K562 (cell line): ENCODE data around the gene SLC9A7. TPM values are rescaled to one million over a fixed set of nuclear protein-coding genes. Genes with fewer than 3 reads are reported as not detected.
"Not testable (repeated sequence)": the region's sequence is repeated elsewhere in the genome, so short reads cannot be mapped to it uniquely, and the experiment has no call there.

Experiments used
- ATAC-seq: fragments of 200-7000 bp; cut with Tn5 transposase; 3 replicates; pipeline ENCODE4 v1.9.1; 2020; ENCODE audit warnings: moderate library complexity
- BruUV-seq: library from RNA; stranded (reverse); fragments of 400-500 nt; replicated peaks from 2 replicates; lab custom pipeline; 2021; lab: Mats Ljungman, UMichigan
- CTCF ChIA-PET: fragments of 300-600 bp; formaldehyde crosslinking; extraction: SDS; loops from one replicate; lab custom pipeline; 2021; ENCODE audit warnings: low intra/inter-chr PET ratio; lab: Yijun Ruan, JAX
- POLR2A ChIA-PET: fragments of 300-600, 350-650 bp; sonication (Branson Sonifier 250); formaldehyde crosslinking; extraction: SDS; loops from one replicate; lab custom pipeline; 2021; ENCODE audit warnings: antibody characterized with exemption, inconsistent platforms; lab: Yijun Ruan, JAX
- DNase-seq, 4 experiments: peaks; one replicate each; pipeline versions ENCODE4 v3.0.0 to v3.0.0-alpha.2; 2011 to 2018; ENCODE audit warnings: low spot score in 3 of 4, mixed read lengths in 3 of 4; ENCODE audit errors: extremely low read depth in 1 of 4
- FAIRE-seq: peaks from 2 replicates; lab custom pipeline; 2011; peaks lifted over from hg19 to GRCh38; lab: Jason Lieb, UNC
- H2AFZ ChIP-seq: 2 replicates; pipeline ENCODE4 v1.6.0; 2011; ENCODE audit warnings: low read depth, low read length, control low read depth, inconsistent platforms
- H3K27ac ChIP-seq: fragments of 200-600 bp; 3 replicates; pipeline ENCODE4 v1.8.0; 2011; ENCODE audit warnings: low read depth, mild to moderate bottlenecking, control low read depth, inconsistent platforms, low read length, moderate library complexity, mixed read lengths; ENCODE audit errors: extremely low read depth
- H3K27me3 ChIP-seq, 2 experiments: fragments of 300-600 bp in 1 of 2; 2 replicates in 1 of 2; 3 replicates in 1 of 2; pipeline versions ENCODE4 v1.6.0 to v1.8.0; 2011; ENCODE audit warnings: inconsistent platforms in 2 of 2, low read length in 2 of 2, mild to moderate bottlenecking in 1 of 2, mixed read lengths in 1 of 2, moderate library complexity in 1 of 2; ENCODE audit not compliant: control insufficient read depth in 2 of 2, insufficient read depth in 2 of 2
- H3K36me3 ChIP-seq: fragments of 300-600 bp; 3 replicates; pipeline ENCODE4 v1.8.0; 2011; ENCODE audit warnings: mild to moderate bottlenecking, low read length, inconsistent platforms; ENCODE audit not compliant: control insufficient read depth, insufficient read depth
- H3K4me1 ChIP-seq, 2 experiments: fragments of 200-600 bp in 1 of 2; replicated peaks in 1 of 2; 2 replicates in 1 of 2; 3 replicates in 1 of 2; pipeline versions ENCODE4 v1.5.1 to v1.8.0; 2011; ENCODE audit warnings: inconsistent platforms in 2 of 2, low read length in 2 of 2, mild to moderate bottlenecking in 1 of 2, mixed read lengths in 1 of 2, moderate library complexity in 1 of 2; ENCODE audit not compliant: control insufficient read depth in 2 of 2, insufficient read depth in 2 of 2
- H3K4me2 ChIP-seq: 2 replicates; pipeline ENCODE4 v1.6.1; 2011; ENCODE audit warnings: low read length, control low read depth, inconsistent platforms, mixed read lengths; ENCODE audit not compliant: insufficient read depth
- H3K4me3 ChIP-seq: fragments of 200-600 bp; sonication (generic), shearing (Covaris generic); 2 replicates; pipeline ENCODE4 v1.5.1; 2016; ENCODE audit warnings: control low read depth, inconsistent platforms
- H3K79me2 ChIP-seq: fragments of 200-600 bp; 3 replicates; pipeline ENCODE4 v1.8.0; 2011; ENCODE audit warnings: low read length, inconsistent platforms; ENCODE audit not compliant: control insufficient read depth, insufficient read depth
- H3K9ac ChIP-seq, 2 experiments: 2 replicates each; pipeline versions ENCODE4 v1.6.0 to v1.6.1; 2011; ENCODE audit warnings: low read depth in 2 of 2, low read length in 2 of 2, control low read depth in 1 of 2, inconsistent platforms in 1 of 2, mild to moderate bottlenecking in 1 of 2, mixed read lengths in 1 of 2; ENCODE audit not compliant: insufficient read depth in 1 of 2
- H3K9me1 ChIP-seq: one replicate; pipeline ENCODE4 v1.6.0; 2011; ENCODE audit warnings: inconsistent platforms, mild to moderate bottlenecking, low read length, moderate library complexity; ENCODE audit not compliant: control insufficient read depth, insufficient read depth
- H3K9me3 ChIP-seq: replicated peaks from 2 replicates; pipeline ENCODE4 v1.5.1; 2011; ENCODE audit warnings: low read depth, low read length, inconsistent platforms; ENCODE audit not compliant: control insufficient read depth, insufficient read depth
- H4K20me1 ChIP-seq: replicated peaks from 2 replicates; pipeline ENCODE4 v1.6.1; 2011; ENCODE audit warnings: low read length, inconsistent platforms, mixed read lengths; ENCODE audit not compliant: control insufficient read depth, insufficient read depth
- ILF3 ChIP-seq: fragments of 450-650 bp; IDR thresholded peaks from 2 replicates; pipeline ENCODE4 v1.6.1; 2018; ENCODE audit warnings: antibody characterized with exemption, mild to moderate bottlenecking, moderate library complexity, borderline replicate concordance
- JUN ChIP-seq, 2 experiments: sonication (generic) in 1 of 2; formaldehyde crosslinking in 1 of 2; IDR thresholded peaks; 2 replicates each; pipeline versions ENCODE4 v1.6.1 to v1.8.0; 2012 to 2022; ENCODE audit warnings: borderline replicate concordance in 2 of 2, mild to moderate bottlenecking in 2 of 2, improper control_type of control experiment in 1 of 2, low read depth in 1 of 2, low read length in 1 of 2, missing genetic modification reagents in 1 of 2
- LCOR ChIP-seq: sonication (generic); formaldehyde crosslinking; IDR thresholded peaks from 2 replicates; pipeline ENCODE4 v1.8.0; 2022; ENCODE audit warnings: mild to moderate bottlenecking, missing genetic modification reagents
- NR2C2 ChIP-seq, 2 experiments: fragments of 200-800 bp in 1 of 2; sonication (Bioruptor generic) in 1 of 2; sonication (generic) in 1 of 2; formaldehyde crosslinking in 1 of 2; IDR thresholded peaks; 2 replicates each; pipeline versions ENCODE4 v1.6.1 to v1.8.0; 2016 to 2022; ENCODE audit warnings: mild to moderate bottlenecking in 1 of 2, missing compliant biosample characterization in 1 of 2, missing genetic modification characterization in 1 of 2, missing genetic modification reagents in 1 of 2
- PHF20 ChIP-seq: fragments of 450-650 bp; IDR thresholded peaks from 2 replicates; pipeline ENCODE4 v1.6.1; 2018; ENCODE audit not compliant: partially characterized antibody
- POLR2AphosphoS5 ChIP-seq: IDR thresholded peaks from 2 replicates; pipeline ENCODE4 v1.6.1; 2011; ENCODE audit warnings: mild to moderate bottlenecking, low read depth, low read length, moderate library complexity; ENCODE audit not compliant: control insufficient read depth, insufficient read depth
- POLR3A ChIP-seq: IDR thresholded peaks from 2 replicates; pipeline ENCODE4 v1.6.1; 2011; ENCODE audit warnings: borderline replicate concordance, mild to moderate bottlenecking, moderate library complexity; ENCODE audit not compliant: insufficient read length, insufficient read depth; ENCODE audit errors: extremely low read depth
- PURB ChIP-seq: sonication (generic); formaldehyde crosslinking; IDR thresholded peaks from 2 replicates; pipeline ENCODE4 v1.9.0; 2021; ENCODE audit warnings: low read depth, mild to moderate bottlenecking, missing genetic modification reagents
- SAFB ChIP-seq: fragments of 200-400 bp; formaldehyde crosslinking; IDR thresholded peaks from 2 replicates; pipeline ENCODE4 v1.6.1; 2017; ENCODE audit warnings: low read depth, low read length, borderline replicate concordance
- TCF7L2 ChIP-seq: fragments of 150-350 bp; IDR thresholded peaks from 2 replicates; pipeline ENCODE4 v1.6.1; 2016; ENCODE audit warnings: low read depth, mild to moderate bottlenecking, low read length, moderate library complexity
- U2AF2 ChIP-seq: fragments of 200-400 bp; formaldehyde crosslinking; optimal IDR thresholded peaks from 2 replicates; pipeline ENCODE3; 2017; ENCODE audit warnings: low read depth, mild to moderate bottlenecking, low read length
- ZNF174 ChIP-seq: fragments of 250-450 bp; sonication (Bioruptor Pico); IDR thresholded peaks from 2 replicates; pipeline ENCODE4 v1.4.0; 2020; ENCODE audit warnings: mild to moderate bottlenecking
- ZNF282 ChIP-seq: sonication (generic); formaldehyde crosslinking; IDR thresholded peaks from 2 replicates; pipeline ENCODE4 v1.8.1; 2023; ENCODE audit warnings: missing genetic modification reagents
- WGBS: fragments of 100-300 bp; shearing (Covaris generic); methylation state at CpG from one replicate; pipeline ENCODE4 v1.1.6; 2016; ENCODE audit warnings: low coverage, mixed read lengths; ENCODE audit not compliant: insufficient coverage; ENCODE audit errors: missing lambda C conversion rate; 5-methylcytosine and 5-hydroxymethylcytosine counted together
- in situ Hi-C: fragments of 300-500 bp; cut with MboI; formaldehyde crosslinking; loops from 4 replicates; pipeline ENCODE4 v1.15.0; 2018; ENCODE audit warnings: inconsistent platforms, mixed read lengths
- intact Hi-C: fragments of 100-400 bp; cut with micrococcal nuclease; formaldehyde crosslinking; loops from 2 replicates; pipeline ENCODE4 v1.14.2; 2022
- polyA plus RNA-seq, 8 experiments: library from polyadenylated mRNA; depleted of rRNA in 4 of 8; stranded (reverse) in 5 of 8; unstranded in 3 of 8; fragments of >200 nt; fragmentation: Nextera tagmentation in 2 of 8; fragmentation: Illumina TruSeq in 1 of 8; extraction: Ambion mirVana in 2 of 8; extraction: Trizol in 1 of 8; gene quantifications; 2 replicates each; pipeline versions ENCODE4 v1.2.1 to v1.2.3, GENCODE V29; 2011 to 2014; ENCODE audit warnings: inconsistent platforms in 1 of 8, missing spikeins in 1 of 8
- total RNA-seq, 7 experiments: library from RNA; depleted of rRNA in 6 of 7; stranded (reverse); fragments of >200 nt in 6 of 7; fragmentation: Illumina TruSeq in 2 of 7; extraction: Trizol in 2 of 7; gene quantifications; 2 replicates each; pipeline versions ENCODE4 v1.2.1 to v1.2.3, GENCODE V29; 2011 to 2021; ENCODE audit warnings: low replicate concordance in 1 of 7

Gene SLC9A7
- total and polyA plus RNA-seq, 9 of the 15 experiments (the other 6 are each of a cell fraction or from before 2014, with no cell fraction given) = 0.04 to 0.13 (median 0.09) TPM; not detected in 5

DNA sequence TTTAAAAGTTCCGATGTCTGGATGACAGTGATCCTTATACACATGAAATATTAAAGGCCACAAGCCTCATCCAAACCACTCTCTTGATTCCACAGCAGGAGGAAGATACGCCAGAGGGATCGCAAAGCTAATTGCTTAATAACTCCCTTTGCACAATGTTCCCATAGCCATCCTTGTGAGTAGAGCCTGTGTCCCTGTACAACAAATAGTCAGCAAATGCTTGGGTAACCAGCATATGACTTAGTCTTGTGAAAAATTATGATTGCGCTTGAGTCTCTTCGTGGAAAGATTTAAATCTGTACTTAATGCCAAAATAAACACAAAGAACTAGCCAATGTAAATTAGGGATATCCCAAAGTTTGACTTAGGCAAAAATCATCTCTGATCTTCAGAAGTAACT, 31.5 kb downstream of the SLC9A7 start (continued):
- no peak for TF ChIP-seq PHF20

DNA sequence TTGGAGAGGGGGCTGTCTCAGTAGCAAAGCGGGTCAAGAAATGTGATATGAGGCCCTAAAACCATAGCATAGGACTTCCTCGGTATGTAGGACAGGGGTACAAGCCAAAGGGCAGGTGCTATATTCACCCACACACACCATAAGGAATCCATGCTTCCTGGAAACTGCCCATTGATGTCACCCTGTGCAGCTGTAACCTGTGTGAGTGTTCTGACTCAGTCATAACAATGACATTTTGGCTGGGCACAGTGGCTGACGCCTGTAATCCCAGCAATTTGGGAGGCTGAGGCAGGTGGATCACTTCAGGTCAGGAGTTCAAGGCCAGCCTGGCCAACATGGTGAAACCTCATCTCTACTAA, 35.4 kb downstream of the SLC9A7 start:
- H3K9ac ChIP-seq, intact Hi-C loops, H4K20me1 ChIP-seq, H3K79me2 ChIP-seq, in situ Hi-C loops, H3K27me3 ChIP-seq, CTCF ChIA-PET, H3K4me1 ChIP-seq, H3K27ac ChIP-seq, H2AFZ ChIP-seq, H3K4me2 ChIP-seq, POLR2A ChIA-PET, FAIRE-seq, BruUV-seq, H3K4me3 ChIP-seq, ATAC-seq, DNase-seq, H3K9me1 ChIP-seq, H3K9me3 ChIP-seq, H3K36me3 ChIP-seq: not testable (repeated sequence)
- 0% methylated on average over 3 of the region's 3 CpGs for WGBS

DNA sequence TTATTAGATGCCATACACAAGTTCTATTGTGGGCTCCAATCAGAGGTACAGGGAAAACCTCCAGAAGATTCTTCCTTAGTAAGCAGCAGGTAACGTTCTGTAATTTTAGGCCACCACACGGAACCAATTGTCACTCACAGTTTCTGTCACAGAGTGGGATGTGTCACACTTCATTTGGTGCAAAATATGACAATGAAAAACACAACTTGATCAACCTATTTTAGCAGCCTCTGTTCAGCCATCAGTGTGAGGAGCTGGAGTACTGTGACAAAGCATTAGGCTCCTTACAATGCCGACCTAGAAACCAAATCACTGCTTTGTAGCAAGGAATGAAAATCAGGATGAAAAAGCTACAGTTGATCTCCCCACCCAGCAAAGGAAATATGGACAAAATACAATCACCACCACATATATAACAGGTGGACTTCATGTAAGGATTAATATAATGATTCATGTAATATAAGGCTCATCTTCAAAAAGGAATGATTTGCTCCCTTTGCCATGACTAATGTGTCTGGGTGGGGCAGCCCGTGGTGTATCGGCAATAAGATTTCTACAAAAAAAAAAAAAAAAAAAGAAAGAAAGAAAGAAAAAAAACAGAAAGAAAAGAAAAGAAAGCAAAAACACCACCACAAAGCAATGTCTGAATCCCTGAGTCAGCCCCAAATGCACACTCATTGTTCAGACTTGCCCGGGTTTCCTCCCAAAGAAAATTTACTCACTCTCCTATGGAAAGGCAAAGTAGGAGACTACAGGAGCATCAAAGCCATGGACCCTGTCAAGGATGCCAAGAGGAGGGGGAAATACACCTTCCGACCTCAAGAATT, 36.0 kb downstream of the SLC9A7 start:
- Histone ChIP-seq H3K79me2 (no peaks in the 10 kb centered on the region), H3K4me2 (no peak overlapping the region)
- TF ChIP-seq ZNF174 (CRISPR knock-in tag) (no peak), PURB (CRISPR knock-in tag) (no peak), ZNF282 (CRISPR knock-in tag) (no peak), NR2C2 (CRISPR knock-in tag; IDR thresholded peaks at IDR 0.05) (no peak), NR2C2 (tag; IDR thresholded peaks at IDR 0.05) (no peak), SAFB (no peak), ILF3 (no peak), TCF7L2 (no peak), JUN (IDR thresholded peaks at IDR 0.05; ENCODE audit: borderline replicate concordance, low read depth, low read length) (no peak), JUN (CRISPR knock-in tag; IDR thresholded peaks at IDR 0.05; ENCODE audit: borderline replicate concordance) (no peak), POLR2AphosphoS5 (no peak), U2AF2 (no peak), POLR3A (no peak), LCOR (CRISPR knock-in tag) (no peak)

More for the DNA sequence above, 36.0 kb downstream of the SLC9A7 start:
- WGBS = 0% methylated on average over 5 of the region's 7 CpGs
- peaks cover 0 to 5% of the 10 kb centered on the region in 2 experiments; a peak in 1 of 5 replicates for H3K27me3 ChIP-seq
- no peaks in the 10 kb centered on the region for H3K4me1 ChIP-seq
- intact Hi-C loops (no loop called here), in situ Hi-C loops (no loop called here)
- CTCF ChIA-PET = no interaction called here
- no peaks in the 10 kb centered on the region for H3K9me1 ChIP-seq
- no peak overlapping the region for H3K27ac ChIP-seq
- ATAC-seq (no peak), DNase-seq (no peak), FAIRE-seq (no peak)
- H4K20me1 ChIP-seq = no peaks in the 10 kb centered on the region
- no TSS peak for BruUV-seq
- H3K36me3 ChIP-seq = no peaks in the 10 kb centered on the region
- H3K4me3 ChIP-seq = no peak overlapping the region
- H3K9ac ChIP-seq = no peak overlapping the region
- POLR2A ChIA-PET = no interaction called here
- H2AFZ ChIP-seq = no peak overlapping the region
- no peaks in the 10 kb centered on the region for H3K9me3 ChIP-seq
